Tibial nerve (tissue), 3 donors: ENCODE results near the gene ZFYVE28.

Experiments
- EP300 ChIP-seq, 2 donors: sonication (generic); formaldehyde crosslinking; IDR thresholded peaks; one replicate each; pipeline ENCODE4 v1.6.1; 2017; ENCODE audit warnings: antibody characterized with exemption in 2 of 2, mild to moderate bottlenecking in 1 of 2
- POLR2A ChIP-seq, 2 donors: fragments of 450-650 bp; IDR thresholded peaks; one replicate each; pipeline ENCODE4 v1.6.1; 2017; ENCODE audit warnings: antibody characterized with exemption in 2 of 2, mild to moderate bottlenecking in 2 of 2, moderate library complexity in 2 of 2

GRCh38 chr4:2428496-2429213 lies 10.2 kb upstream of the ZFYVE28 start:
- no peak for TF ChIP-seq EP300 (IDR thresholded peaks at IDR 0.05)
- TF ChIP-seq POLR2A (IDR thresholded peaks at IDR 0.05): no peak
